DMS79 (cell line): ENCODE data around the gene ZNRF4.
"Not testable (repeated sequence)": the region's sequence is repeated elsewhere in the genome, so short reads cannot be mapped to it uniquely, and the experiment has no call there.

Source experiments
- DNase-seq: peaks from one replicate; lab custom pipeline; 2025; lab: John Stamatoyannopoulos, UW

Gene ZNRF4

GRCh38 chr19:5473646-5474045 is 18.4 kb downstream of the ZNRF4 start:
- no peak for DNase-seq

GRCh38 chr19:5477451-5478215 is 22.4 kb downstream of the ZNRF4 start:
- no peak for DNase-seq

- no peak for DNase-seq
Measured at GRCh38 chr19:5478241-5478924, 23.2 kb downstream of the ZNRF4 start.

GRCh38 chr19:5478925-5479588 is 23.8 kb downstream of the ZNRF4 start:
- no peak for DNase-seq

GRCh38 chr19:5479958-5480357 is 24.7 kb downstream of the ZNRF4 start:
- no peak for DNase-seq

GRCh38 chr19:5480427-5480836 is 25.2 kb downstream of the ZNRF4 start:
- no peak for DNase-seq

- no peak for DNase-seq
Measured at GRCh38 chr19:5481957-5482356, 26.7 kb downstream of the ZNRF4 start.

GRCh38 chr19:5484398-5485285 is 29.4 kb downstream of the ZNRF4 start:
- DNase-seq: no peak

- no peak for DNase-seq
Measured at GRCh38 chr19:5485286-5485636, 30.0 kb downstream of the ZNRF4 start.

GRCh38 chr19:5485658-5486057 is 30.4 kb downstream of the ZNRF4 start:
- not testable (repeated sequence) for DNase-seq

- no peak for DNase-seq
Measured at GRCh38 chr19:5487222-5487621, 32.0 kb downstream of the ZNRF4 start.

- no peak for DNase-seq
Measured at GRCh38 chr19:5489551-5489950, 34.3 kb downstream of the ZNRF4 start.

- no peak for DNase-seq
Measured at GRCh38 chr19:5491565-5491964, 36.3 kb downstream of the ZNRF4 start.

GRCh38 chr19:5492281-5492634 is 37.0 kb downstream of the ZNRF4 start:
- no peak for DNase-seq

- no peak for DNase-seq
Measured at GRCh38 chr19:5492635-5493409, 37.6 kb downstream of the ZNRF4 start.

GRCh38 chr19:5494773-5495172 is 39.6 kb downstream of the ZNRF4 start:
- no peak for DNase-seq

- DNase-seq: no peak
Measured at GRCh38 chr19:5495792-5496191, 40.6 kb downstream of the ZNRF4 start.

- no peak for DNase-seq
Measured at GRCh38 chr19:5497297-5497696, 42.1 kb downstream of the ZNRF4 start.

- no peak for DNase-seq
Measured at GRCh38 chr19:5498830-5499550, 43.8 kb downstream of the ZNRF4 start.

GRCh38 chr19:5501907-5502306 is 46.7 kb downstream of the ZNRF4 start:
- no peak for DNase-seq

GRCh38 chr19:5503598-5503997 is 48.4 kb downstream of the ZNRF4 start:
- no peak for DNase-seq
